Measurements from ENCODE around the gene NPHP4. TPM values are rescaled to one million over a fixed set of nuclear protein-coding genes. Genes with fewer than 3 reads are reported as not detected.
A peak's percentile ranks its signal among the peaks of the same experiment; 100 is the strongest.

The NPHP4 gene
- total and polyA plus RNA-seq, 9 of the 15 experiments (the other 6 are each of a cell fraction or from before 2014, with no cell fraction given) = 0.52 to 26.2 (median 6.7) TPM

DNA sequence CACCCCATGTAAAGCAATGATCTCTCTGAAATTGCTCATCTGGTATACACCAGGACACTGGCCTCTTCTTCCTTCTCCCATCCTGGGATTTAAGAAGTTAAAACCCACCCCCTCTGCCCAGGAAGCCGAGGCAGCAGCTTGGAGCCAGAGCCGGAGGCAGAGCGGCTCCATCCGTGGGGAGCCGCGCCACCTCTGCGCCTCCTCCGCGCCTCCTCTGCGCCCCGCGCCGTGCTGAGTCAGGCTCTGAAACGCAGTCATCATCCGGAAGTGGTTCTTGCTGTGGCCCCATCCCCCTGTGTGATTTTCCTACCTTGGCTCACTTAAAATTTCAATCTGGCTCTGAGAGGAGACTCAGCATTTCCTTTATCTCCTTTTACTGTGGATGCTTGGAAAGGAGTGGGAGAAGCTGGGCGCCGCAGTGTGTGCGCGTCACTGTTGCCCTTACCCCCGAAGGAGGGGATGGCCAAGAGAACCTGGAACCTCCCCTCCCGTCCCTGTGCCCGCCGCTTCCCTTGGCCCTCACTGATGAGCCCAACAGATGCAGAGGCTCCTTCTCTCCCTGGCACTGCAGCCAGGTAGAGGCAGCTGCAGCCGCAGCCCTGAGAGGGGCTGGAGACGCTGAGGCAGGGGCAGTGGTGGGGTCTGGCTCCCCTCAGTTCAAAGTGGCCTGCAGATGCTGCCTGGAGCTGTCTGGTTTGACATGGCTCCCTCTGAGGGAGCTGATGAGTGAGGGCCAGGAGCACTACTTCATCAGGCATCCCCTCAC lies 15.3 kb upstream of the NPHP4 start (continued):
- TF ChIP-seq, protein P1, sequence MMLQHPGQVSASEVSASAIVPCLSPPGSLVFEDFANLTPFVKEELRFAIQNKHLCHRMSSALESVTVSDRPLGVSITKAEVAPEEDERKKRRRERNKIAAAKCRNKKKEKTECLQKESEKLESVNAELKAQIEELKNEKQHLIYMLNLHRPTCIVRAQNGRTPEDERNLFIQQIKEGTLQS (IDR thresholded peaks at IDR 0.05) = peak; percentile 73
- TF ChIP-seq, protein P1 (CRISPR knock-in tag; conservative IDR thresholded peaks at IDR 0.05) = no peak
- TF ChIP-seq CXXC5 (CRISPR knock-in tag; IDR thresholded peaks at IDR 0.05) (peak; percentile 70), JUN (IDR thresholded peaks at IDR 0.05; ENCODE audit: borderline replicate concordance, low read depth, low read length) (0 out of 2 replicates have a peak, but pooled peaks have one; percentile 57), JUN (CRISPR knock-in tag; IDR thresholded peaks at IDR 0.05; ENCODE audit: borderline replicate concordance) (no peak), PRMT5 (CRISPR knock-in tag; IDR thresholded peaks at IDR 0.05) (no peak), GABPA (tag; conservative IDR thresholded peaks at IDR 0.05; ENCODE audit: low read depth) (peak; percentile 80), MAFF (IDR thresholded peaks at IDR 0.05; ENCODE audit: low read length) (peak; percentile 31), NRF1 (conservative IDR thresholded peaks at IDR 0.05 in 1 of 2, IDR thresholded peaks at IDR 0.05 in 1 of 2) (peak; percentile 70 to 73; a peak in 3 of 4 replicates), SMAD4 (CRISPR knock-in tag; conservative IDR thresholded peaks at IDR 0.05) (0 out of 2 replicates have a peak, but pooled peaks have one; percentile 26), ZSCAN29 (IDR thresholded peaks at IDR 0.05) (no peak), PHF8 (IDR thresholded peaks at IDR 0.05; ENCODE audit: borderline replicate concordance, low read length) (peak; percentile 65; the same call in 1 of the 2 replicates), ZNF282 (CRISPR knock-in tag; IDR thresholded peaks at IDR 0.05) (no peak), ZNF165 (CRISPR knock-in tag; IDR thresholded peaks at IDR 0.05; ENCODE audit: borderline replicate concordance) (no peak), GABPB1 (CRISPR knock-in tag; IDR thresholded peaks at IDR 0.05) (0 out of 2 replicates have a peak, but pooled peaks have one; percentile 39), TCF7 (IDR thresholded peaks at IDR 0.05; ENCODE audit: borderline replicate concordance) (no peak), TARDBP (IDR thresholded peaks at IDR 0.05) (0 out of 2 replicates have a peak, but pooled peaks have one; percentile 62), HDAC1 (IDR thresholded peaks at IDR 0.05) (0 out of 4 replicates have a peak, but pooled peaks of 1 of the 2 experiments have one; percentile 48), ZNF766 (CRISPR knock-in tag; conservative IDR thresholded peaks at IDR 0.05) (no peak), PML (IDR thresholded peaks at IDR 0.05; ENCODE audit: low read length) (peak; percentile 51; the same call in 1 of the 2 replicates)
- TF ChIP-seq, protein P2, sequence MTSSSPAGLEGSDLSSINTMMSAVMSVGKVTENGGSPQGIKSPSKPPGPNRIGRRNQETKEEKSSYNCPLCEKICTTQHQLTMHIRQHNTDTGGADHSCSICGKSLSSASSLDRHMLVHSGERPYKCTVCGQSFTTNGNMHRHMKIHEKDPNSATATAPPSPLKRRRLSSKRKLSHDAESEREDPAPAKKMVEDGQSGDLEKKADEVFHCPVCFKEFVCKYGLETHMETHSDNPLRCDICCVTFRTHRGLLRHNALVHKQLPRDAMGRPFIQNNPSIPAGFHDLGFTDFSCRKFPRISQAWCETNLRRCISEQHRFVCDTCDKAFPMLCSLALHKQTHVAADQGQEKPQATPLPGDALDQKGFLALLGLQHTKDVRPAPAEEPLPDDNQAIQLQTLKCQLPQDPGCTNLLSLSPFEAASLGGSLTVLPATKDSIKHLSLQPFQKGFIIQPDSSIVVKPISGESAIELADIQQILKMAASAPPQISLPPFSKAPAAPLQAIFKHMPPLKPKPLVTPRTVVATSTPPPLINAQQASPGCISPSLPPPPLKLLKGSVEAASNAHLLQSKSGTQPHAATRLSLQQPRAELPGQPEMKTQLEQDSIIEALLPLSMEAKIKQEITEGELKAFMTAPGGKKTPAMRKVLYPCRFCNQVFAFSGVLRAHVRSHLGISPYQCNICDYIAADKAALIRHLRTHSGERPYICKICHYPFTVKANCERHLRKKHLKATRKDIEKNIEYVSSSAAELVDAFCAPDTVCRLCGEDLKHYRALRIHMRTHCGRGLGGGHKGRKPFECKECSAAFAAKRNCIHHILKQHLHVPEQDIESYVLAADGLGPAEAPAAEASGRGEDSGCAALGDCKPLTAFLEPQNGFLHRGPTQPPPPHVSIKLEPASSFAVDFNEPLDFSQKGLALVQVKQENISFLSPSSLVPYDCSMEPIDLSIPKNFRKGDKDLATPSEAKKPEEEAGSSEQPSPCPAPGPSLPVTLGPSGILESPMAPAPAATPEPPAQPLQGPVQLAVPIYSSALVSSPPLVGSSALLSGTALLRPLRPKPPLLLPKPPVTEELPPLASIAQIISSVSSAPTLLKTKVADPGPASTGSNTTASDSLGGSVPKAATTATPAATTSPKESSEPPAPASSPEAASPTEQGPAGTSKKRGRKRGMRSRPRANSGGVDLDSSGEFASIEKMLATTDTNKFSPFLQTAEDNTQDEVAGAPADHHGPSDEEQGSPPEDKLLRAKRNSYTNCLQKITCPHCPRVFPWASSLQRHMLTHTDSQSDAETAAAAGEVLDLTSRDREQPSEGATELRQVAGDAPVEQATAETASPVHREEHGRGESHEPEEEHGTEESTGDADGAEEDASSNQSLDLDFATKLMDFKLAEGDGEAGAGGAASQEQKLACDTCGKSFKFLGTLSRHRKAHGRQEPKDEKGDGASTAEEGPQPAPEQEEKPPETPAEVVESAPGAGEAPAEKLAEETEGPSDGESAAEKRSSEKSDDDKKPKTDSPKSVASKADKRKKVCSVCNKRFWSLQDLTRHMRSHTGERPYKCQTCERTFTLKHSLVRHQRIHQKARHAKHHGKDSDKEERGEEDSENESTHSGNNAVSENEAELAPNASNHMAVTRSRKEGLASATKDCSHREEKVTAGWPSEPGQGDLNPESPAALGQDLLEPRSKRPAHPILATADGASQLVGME (CRISPR knock-in tag; IDR thresholded peaks at IDR 0.05) = peak; percentile 56; the same call in 1 of the 2 replicates
- TF ChIP-seq, protein P3, sequence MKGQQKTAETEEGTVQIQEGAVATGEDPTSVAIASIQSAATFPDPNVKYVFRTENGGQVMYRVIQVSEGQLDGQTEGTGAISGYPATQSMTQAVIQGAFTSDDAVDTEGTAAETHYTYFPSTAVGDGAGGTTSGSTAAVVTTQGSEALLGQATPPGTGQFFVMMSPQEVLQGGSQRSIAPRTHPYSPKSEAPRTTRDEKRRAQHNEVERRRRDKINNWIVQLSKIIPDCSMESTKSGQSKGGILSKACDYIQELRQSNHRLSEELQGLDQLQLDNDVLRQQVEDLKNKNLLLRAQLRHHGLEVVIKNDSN (CRISPR knock-in tag; IDR thresholded peaks at IDR 0.05) = no peak
